Pancreas (tissue), 10 donors: ENCODE results near the gene PTGDS. TPM values are rescaled to one million over a fixed set of nuclear protein-coding genes. Genes with fewer than 3 reads are reported as not detected.

Source experiments
- ATAC-seq, 4 donors: fragments of 200-7000 bp; cut with Tn5 transposase; one replicate each; pipeline versions ENCODE4 v1.8.0 to v1.9.1; 2020; ENCODE audit warnings: mild to moderate bottlenecking in 4 of 4, moderate library complexity in 4 of 4
- DNase-seq, 6 donors: peaks; one replicate each; pipeline ENCODE4 v3.0.0-alpha.2; 2020
- FAIRE-seq: peaks from 2 replicates; lab custom pipeline; 2012; peaks lifted over from hg19 to GRCh38; lab: Jason Lieb, UNC
- H3K27ac ChIP-seq, 4 donors: fragments of 200-600 bp; sonication (generic); 1 replicate in 3 of 4; 2 replicates in 1 of 4; pipeline versions ENCODE4 v1.5.0 to v1.8.0; 2020
- H3K27me3 ChIP-seq, 4 donors: fragments of 200-600 bp; one replicate each; pipeline ENCODE4 v1.8.0; 2021
- H3K36me3 ChIP-seq, 3 donors: fragments of 200-600 bp; sonication (generic) in 1 of 3; one replicate each; pipeline versions ENCODE4 v1.5.0 to v1.8.0; 2020 to 2021
- H3K4me1 ChIP-seq, 3 donors: fragments of 200-600 bp; one replicate each; pipeline ENCODE4 v1.8.0; 2021
- H3K4me3 ChIP-seq, 4 donors: fragments of 200-600 bp; sonication (generic) in 2 of 4; one replicate each; pipeline versions ENCODE4 v1.5.0 to v1.8.0; 2020 to 2021
- H3K9me3 ChIP-seq, 4 donors: fragments of 200-600 bp; one replicate each; pipeline ENCODE4 v1.8.0; 2021
- WGBS, 2 donors: extraction: QIAGEN DNeasy Blood & Tissue Kit; methylation state at CpG; one replicate each; pipeline ENCODE4 v1.1.7; 2013; 5-methylcytosine and 5-hydroxymethylcytosine counted together
- intact Hi-C, 3 donors: fragments of 100-400 bp; cut with DNase I; formaldehyde crosslinking; loops; one replicate each; pipeline versions ENCODE4 v1.11.1 to v1.14.2; 2022
- polyA plus RNA-seq, 2 donors: library from polyadenylated mRNA; stranded (reverse); fragments of 200-250 nt; gene quantifications; one replicate each; pipeline ENCODE4 v1.2.3, GENCODE V29; 2013
- total RNA-seq, 6 donors: library from RNA; stranded (reverse); fragmentation: NEBNext Ultra II Directional in 4 of 6; extraction: Animal tissue kit (Norgen Biotek cat#: 25700) in 4 of 6; gene quantifications; one replicate each; pipeline versions ENCODE4 v1.2.1 to v1.2.4, GENCODE V29; 2021 to 2023
- TF ChIP-seq, protein P1 (sequence below), 4 donors: fragments of 200-600 bp; sonication (generic) in 3 of 4; IDR thresholded peaks; one replicate each; pipeline versions ENCODE4 v1.5.0 to v1.8.0; 2021; ENCODE audit warnings: antibody characterized with exemption in 4 of 4
- donor health status: healthy with polysubstance abuse.
- donor health status: DM: no; HTN: no; CAD: no; lungs with moderate emphysema.
- donor health status: DM: no; HTN: no; CAD: no.
- donor health status: control.
- donor health status: control.
- donor health status: Bipolar disorder and iron deficiency.
- donor health status: DM: yes; HTN: yes; CAD: no.
- donor health status: DM: no; HTN: no; CAD: no.
- donor health status: DM: no; HTN: no; CAD: no.
- donor health status: DM: yes; HTN: yes; CAD: no.

The PTGDS gene
- total and polyA plus RNA-seq, 8 donors: 5.7 to 49.1 (median 36.9) TPM

DNA sequence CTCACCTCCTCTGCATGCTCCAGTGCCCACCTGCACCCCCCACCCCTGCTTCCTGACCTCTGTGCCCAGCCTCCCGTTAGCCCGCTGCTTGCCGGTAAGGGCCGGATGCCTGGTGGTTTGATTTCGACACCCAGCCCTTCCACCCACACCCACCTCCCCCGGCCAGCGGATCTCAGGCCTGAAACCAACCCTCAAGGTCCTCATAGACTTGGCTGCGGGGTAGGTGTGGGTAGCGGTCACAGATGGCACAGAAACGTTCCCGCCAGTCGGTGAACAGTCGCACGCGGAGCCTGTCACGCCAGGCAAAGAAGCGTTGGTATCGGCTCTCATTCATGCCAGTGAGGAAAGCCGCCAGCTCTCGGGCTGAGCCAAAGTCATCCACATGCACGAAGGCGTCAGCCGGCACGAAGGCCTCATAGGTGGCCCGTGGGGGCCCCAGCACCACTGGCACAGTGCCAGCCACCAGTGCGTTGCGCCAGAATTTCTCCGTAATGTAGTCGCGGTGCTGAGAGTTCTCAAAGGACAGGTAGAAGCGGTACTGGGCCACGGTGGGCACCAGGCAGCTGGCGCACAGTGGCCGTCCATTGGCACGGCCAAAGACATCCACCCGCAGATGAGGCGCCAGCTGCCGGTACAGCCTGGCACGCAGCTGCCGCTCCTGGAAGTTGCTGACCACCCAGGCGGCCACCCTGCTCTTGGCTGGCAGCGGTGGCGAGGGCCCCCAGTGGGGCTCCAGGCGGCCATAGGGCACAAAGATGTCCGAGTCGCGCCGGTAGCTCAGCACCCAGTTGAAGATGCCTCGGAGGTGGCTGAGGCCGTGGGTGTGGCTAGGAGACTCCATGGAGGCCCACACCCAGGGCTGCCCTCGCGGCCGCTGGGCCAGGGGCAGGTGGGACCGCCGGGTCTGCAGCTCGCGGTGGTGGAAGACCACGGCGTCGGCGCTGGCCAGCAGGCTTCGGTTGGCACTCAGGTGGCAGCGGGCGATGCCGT, 53.5 kb downstream of the PTGDS start:
- no peaks in the 10 kb centered on the region for H3K36me3 ChIP-seq
- no peaks in the 10 kb centered on the region for H3K27me3 ChIP-seq
- no peak overlapping the region for H3K4me3 ChIP-seq
- H3K9me3 ChIP-seq: no peaks in the 10 kb centered on the region
- 81 to 88% methylated on average over 63 to 65 of the region's 65 CpGs for WGBS, 2 donors
- TF ChIP-seq, protein P1, sequence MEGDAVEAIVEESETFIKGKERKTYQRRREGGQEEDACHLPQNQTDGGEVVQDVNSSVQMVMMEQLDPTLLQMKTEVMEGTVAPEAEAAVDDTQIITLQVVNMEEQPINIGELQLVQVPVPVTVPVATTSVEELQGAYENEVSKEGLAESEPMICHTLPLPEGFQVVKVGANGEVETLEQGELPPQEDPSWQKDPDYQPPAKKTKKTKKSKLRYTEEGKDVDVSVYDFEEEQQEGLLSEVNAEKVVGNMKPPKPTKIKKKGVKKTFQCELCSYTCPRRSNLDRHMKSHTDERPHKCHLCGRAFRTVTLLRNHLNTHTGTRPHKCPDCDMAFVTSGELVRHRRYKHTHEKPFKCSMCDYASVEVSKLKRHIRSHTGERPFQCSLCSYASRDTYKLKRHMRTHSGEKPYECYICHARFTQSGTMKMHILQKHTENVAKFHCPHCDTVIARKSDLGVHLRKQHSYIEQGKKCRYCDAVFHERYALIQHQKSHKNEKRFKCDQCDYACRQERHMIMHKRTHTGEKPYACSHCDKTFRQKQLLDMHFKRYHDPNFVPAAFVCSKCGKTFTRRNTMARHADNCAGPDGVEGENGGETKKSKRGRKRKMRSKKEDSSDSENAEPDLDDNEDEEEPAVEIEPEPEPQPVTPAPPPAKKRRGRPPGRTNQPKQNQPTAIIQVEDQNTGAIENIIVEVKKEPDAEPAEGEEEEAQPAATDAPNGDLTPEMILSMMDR (IDR thresholded peaks at IDR 0.05): no peak
- intact Hi-C loops: loop anchor here in 1 of 3 donors (5.0 kb wide), 1 partner anchor 259 kb away; no protein-coding TSS in a partner anchor
- ATAC-seq (no peak), FAIRE-seq (no peak), DNase-seq (no peak)
- peaks cover 15 to 21% (median 17%) of the 10 kb centered on the region in 3 donors for H3K4me1 ChIP-seq
- no peak overlapping the region for H3K27ac ChIP-seq

Other genes starting within 250 kb of the PTGDS start
Only the 30 nearest of the 37 such genes appear.
- not detected for gene LCN8, start 219.3 kb upstream of the PTGDS start, total RNA-seq
- not detected for gene LCN8, start 219.3 kb upstream of the PTGDS start, polyA plus RNA-seq
- not detected for gene LCN15, start 213.0 kb upstream of the PTGDS start, total RNA-seq
- gene LCN15, start 213.0 kb upstream of the PTGDS start, polyA plus RNA-seq: not detected
- 10 to 100 TPM; 29.2 to 53.1 (median 34.2) TPM for gene TMEM141, start 186.2 kb upstream of the PTGDS start, total RNA-seq
- 100 to 1,000 TPM in 1 of 2 donors, 10 to 100 TPM in 1; 84.5 to 104 TPM for gene TMEM141, start 186.2 kb upstream of the PTGDS start, polyA plus RNA-seq
- 1 to 10 TPM; 2.4 to 5.5 (median 2.9) TPM for gene CCDC183, start 181.2 kb upstream of the PTGDS start, total RNA-seq
- gene CCDC183, start 181.2 kb upstream of the PTGDS start, polyA plus RNA-seq: 10 to 100 TPM in 1 of 2 donors, 1 to 10 TPM in 1; 9.2 to 10.7 TPM
- 10 to 100 TPM; 50.7 to 76.5 (median 60.4) TPM for gene RABL6, start 169.6 kb upstream of the PTGDS start, total RNA-seq
- gene RABL6, start 169.6 kb upstream of the PTGDS start, polyA plus RNA-seq: 100 to 1,000 TPM in 1 of 2 donors, 10 to 100 TPM in 1; 98.0 to 119 TPM
- 1 to 10 TPM; 2.9 to 5.5 (median 4.2) TPM for gene AJM1, start 135.0 kb upstream of the PTGDS start, total RNA-seq
- gene AJM1, start 135.0 kb upstream of the PTGDS start, polyA plus RNA-seq: 10 to 100 TPM in 1 of 2 donors, 1 to 10 TPM in 1; 9.0 to 11.7 TPM
- 10 to 100 TPM; 75.2 to 95.5 (median 79.0) TPM for gene PHPT1, start 128.1 kb upstream of the PTGDS start, total RNA-seq
- gene PHPT1, start 128.1 kb upstream of the PTGDS start, polyA plus RNA-seq: 100 to 1,000 TPM; 180 to 189 TPM
- 10 to 100 TPM in 1 of 6 donors, 1 to 10 TPM in 5; 3.0 to 13.3 (median 4.8) TPM for gene MAMDC4, start 125.2 kb upstream of the PTGDS start, total RNA-seq
- 10 to 100 TPM; 28.7 to 38.6 TPM for gene MAMDC4, start 125.2 kb upstream of the PTGDS start, polyA plus RNA-seq
- 100 to 1,000 TPM; 230 to 422 (median 268) TPM for gene EDF1, start 111.2 kb upstream of the PTGDS start, total RNA-seq
- 100 to 1,000 TPM; 443 to 612 TPM for gene EDF1, start 111.2 kb upstream of the PTGDS start, polyA plus RNA-seq
- 10 to 100 TPM in 1 of 6 donors, 1 to 10 TPM in 5; 4.8 to 13.4 (median 6.9) TPM for gene TRAF2, start 91.0 kb upstream of the PTGDS start, total RNA-seq
- gene TRAF2, start 91.0 kb upstream of the PTGDS start, polyA plus RNA-seq: 10 to 100 TPM; 14.4 TPM
- gene FBXW5, start 32.8 kb upstream of the PTGDS start, total RNA-seq: 10 to 100 TPM; 56.2 to 80.2 (median 60.4) TPM
- 100 to 1,000 TPM; 112 to 117 TPM for gene FBXW5, start 32.8 kb upstream of the PTGDS start, polyA plus RNA-seq
- gene C8G, start 32.3 kb upstream of the PTGDS start, total RNA-seq: 1 to 10 TPM in 1 of 6 donors, under 1 TPM in 4, not detected in 1; 0.24 to 1.2 (median 0.43) TPM
- gene C8G, start 32.3 kb upstream of the PTGDS start, polyA plus RNA-seq: 1 to 10 TPM in 1 of 2 donors, under 1 TPM in 1; 0.84 to 5.0 TPM
- 1 to 10 TPM in 5 of 6 donors, under 1 TPM in 1; 0.57 to 7.6 (median 3.0) TPM for gene LCN12, start 25.2 kb upstream of the PTGDS start, total RNA-seq
- gene LCN12, start 25.2 kb upstream of the PTGDS start, polyA plus RNA-seq: 10 to 100 TPM in 1 of 2 donors, 1 to 10 TPM in 1; 9.0 to 16.5 TPM
- under 1 TPM in 3 of 6 donors, not detected in 3; 0.12 to 0.17 (median 0.14) TPM for gene LCNL1, start 5.5 kb downstream of the PTGDS start, total RNA-seq
- gene LCNL1, start 5.5 kb downstream of the PTGDS start, polyA plus RNA-seq: under 1 TPM; 0.23 to 0.38 TPM
- gene PAXX, start 14.9 kb downstream of the PTGDS start, total RNA-seq: 10 to 100 TPM; 16.0 to 23.5 (median 20.0) TPM
- gene PAXX, start 14.9 kb downstream of the PTGDS start, polyA plus RNA-seq: 100 to 1,000 TPM; 184 to 222 TPM
- under 1 TPM in 5 of 6 donors, not detected in 1; 0.24 to 0.44 (median 0.38) TPM for gene CLIC3, start 19.1 kb downstream of the PTGDS start, total RNA-seq
- 1 to 10 TPM; 1.1 to 1.3 TPM for gene CLIC3, start 19.1 kb downstream of the PTGDS start, polyA plus RNA-seq
- 10 to 100 TPM; 16.2 to 32.6 (median 25.4) TPM for gene ABCA2, start 50.7 kb downstream of the PTGDS start, total RNA-seq
- gene ABCA2, start 50.7 kb downstream of the PTGDS start, polyA plus RNA-seq: 10 to 100 TPM; 70.4 to 80.0 TPM
- gene FUT7, start 54.6 kb downstream of the PTGDS start, total RNA-seq: under 1 TPM in 2 of 6 donors, not detected in 4; 0.18 to 0.19 TPM
- gene FUT7, start 54.6 kb downstream of the PTGDS start, polyA plus RNA-seq: under 1 TPM in 1 of 2 donors, not detected in 1; 0.12 TPM
- gene NPDC1, start 68.7 kb downstream of the PTGDS start, total RNA-seq: 10 to 100 TPM; 31.5 to 70.9 (median 36.8) TPM
- 100 to 1,000 TPM; 183 to 328 TPM for gene NPDC1, start 68.7 kb downstream of the PTGDS start, polyA plus RNA-seq
- gene ENTPD2, start 76.6 kb downstream of the PTGDS start, total RNA-seq: 1 to 10 TPM in 5 of 6 donors, under 1 TPM in 1; 0.91 to 4.5 (median 2.0) TPM
- gene ENTPD2, start 76.6 kb downstream of the PTGDS start, polyA plus RNA-seq: 1 to 10 TPM; 4.5 to 6.5 TPM
- gene SAPCD2, start 93.1 kb downstream of the PTGDS start, total RNA-seq: under 1 TPM; 0.04 to 0.97 (median 0.45) TPM
- under 1 TPM; 0.30 to 0.38 TPM for gene SAPCD2, start 93.1 kb downstream of the PTGDS start, polyA plus RNA-seq
- 10 to 100 TPM in 1 of 6 donors, 1 to 10 TPM in 5; 5.2 to 13.6 (median 5.9) TPM for gene UAP1L1, start 100.0 kb downstream of the PTGDS start, total RNA-seq
- gene UAP1L1, start 100.0 kb downstream of the PTGDS start, polyA plus RNA-seq: 10 to 100 TPM; 10.5 to 14.4 TPM
- 10 to 100 TPM; 22.0 to 33.5 (median 26.0) TPM for gene MAN1B1, start 109.5 kb downstream of the PTGDS start, total RNA-seq
- gene MAN1B1, start 109.5 kb downstream of the PTGDS start, polyA plus RNA-seq: 10 to 100 TPM; 83.6 to 86.0 TPM
- 100 to 1,000 TPM in 2 of 6 donors, 10 to 100 TPM in 4; 87.3 to 113 (median 98.8) TPM for gene DPP7, start 137.2 kb downstream of the PTGDS start, total RNA-seq
- gene DPP7, start 137.2 kb downstream of the PTGDS start, polyA plus RNA-seq: 100 to 1,000 TPM; 497 to 526 TPM
- gene GRIN1, start 161.7 kb downstream of the PTGDS start, total RNA-seq: under 1 TPM in 4 of 6 donors, not detected in 2; 0.08 to 0.44 (median 0.22) TPM
- gene GRIN1, start 161.7 kb downstream of the PTGDS start, polyA plus RNA-seq: under 1 TPM; 0.21 to 0.53 TPM
- gene LRRC26, start 192.5 kb downstream of the PTGDS start, total RNA-seq: under 1 TPM; 0.28 to 0.90 (median 0.49) TPM
- gene LRRC26, start 192.5 kb downstream of the PTGDS start, polyA plus RNA-seq: not detected
- not detected for gene TMEM210, start 194.6 kb downstream of the PTGDS start, total RNA-seq
- not detected for gene TMEM210, start 194.6 kb downstream of the PTGDS start, polyA plus RNA-seq
- gene ANAPC2, start 211.1 kb downstream of the PTGDS start, total RNA-seq: 10 to 100 TPM; 22.2 to 39.4 (median 31.5) TPM
- gene ANAPC2, start 211.1 kb downstream of the PTGDS start, polyA plus RNA-seq: 100 to 1,000 TPM in 1 of 2 donors, 10 to 100 TPM in 1; 99.9 to 122 TPM
- gene SSNA1, start 211.2 kb downstream of the PTGDS start, total RNA-seq: 10 to 100 TPM; 30.8 to 45.2 (median 38.3) TPM
- 10 to 100 TPM; 67.4 to 81.0 TPM for gene SSNA1, start 211.2 kb downstream of the PTGDS start, polyA plus RNA-seq
- gene TPRN, start 223.2 kb downstream of the PTGDS start, total RNA-seq: 100 to 1,000 TPM in 1 of 6 donors, 10 to 100 TPM in 5; 50.3 to 110 (median 74.8) TPM
- 10 to 100 TPM; 48.7 to 66.5 TPM for gene TPRN, start 223.2 kb downstream of the PTGDS start, polyA plus RNA-seq